GM19099 (cell line): ENCODE results near the gene DSG3.

Experiments
- POLR2A ChIP-seq: IDR thresholded peaks from 3 replicates; pipeline ENCODE4 v1.6.1; 2011; ENCODE audit warnings: low read depth; ENCODE audit not compliant: insufficient read length; ENCODE audit errors: extremely low read depth

DSG3 gene

GRCh38 chr18:31498574-31499524, 51.3 kb downstream of the DSG3 start:
- no peak for TF ChIP-seq POLR2A

- TF ChIP-seq POLR2A: peak; percentile 57
Measured at GRCh38 chr18:31500051-31500688, 52.6 kb downstream of the DSG3 start.

GRCh38 chr18:31503011-31503410, 55.5 kb downstream of the DSG3 start:
- no peak for TF ChIP-seq POLR2A

- TF ChIP-seq POLR2A: no peak
Measured at GRCh38 chr18:31504455-31505147, 57.1 kb downstream of the DSG3 start.

GRCh38 chr18:31505156-31505555, 57.6 kb downstream of the DSG3 start:
- no peak for TF ChIP-seq POLR2A

- TF ChIP-seq POLR2A: no peak
Measured at GRCh38 chr18:31506024-31506742, 58.6 kb downstream of the DSG3 start.

GRCh38 chr18:31508781-31509180, 61.2 kb downstream of the DSG3 start:
- no peak for TF ChIP-seq POLR2A

- no peak for TF ChIP-seq POLR2A
Measured at GRCh38 chr18:31509571-31509970, 62.0 kb downstream of the DSG3 start.

GRCh38 chr18:31510319-31510718, 62.8 kb downstream of the DSG3 start:
- no peak for TF ChIP-seq POLR2A

GRCh38 chr18:31511098-31511497, 63.6 kb downstream of the DSG3 start:
- no peak for TF ChIP-seq POLR2A

- no peak for TF ChIP-seq POLR2A
Measured at GRCh38 chr18:31512203-31512764, 64.7 kb downstream of the DSG3 start.

GRCh38 chr18:31513189-31513935, 65.8 kb downstream of the DSG3 start:
- TF ChIP-seq POLR2A: no peak

- TF ChIP-seq POLR2A: no peak
Measured at GRCh38 chr18:31516437-31516836, 68.9 kb downstream of the DSG3 start.

- no peak for TF ChIP-seq POLR2A
Measured at GRCh38 chr18:31526374-31526773, 78.8 kb downstream of the DSG3 start.
